Testis (tissue), 3 donors: ENCODE measurements around the gene LHX4. TPM values are rescaled to one million over a fixed set of nuclear protein-coding genes. Genes with fewer than 3 reads are reported as not detected.

Source experiments
- DNase-seq: peaks from one replicate; pipeline ENCODE4 v3.0.0-alpha.2; 2019
- H3K27ac ChIP-seq, 2 donors: fragments of 200-600 bp; sonication (generic); one replicate each; pipeline ENCODE4 v1.5.1; 2019
- H3K27me3 ChIP-seq: fragments of 200-600 bp; sonication (generic); one replicate; pipeline ENCODE4 v1.5.1; 2019
- H3K36me3 ChIP-seq: fragments of 200-600 bp; sonication (generic); one replicate; pipeline ENCODE4 v1.5.1; 2017; ENCODE audit warnings: low read depth; ENCODE audit errors: missing control alignments
- H3K4me1 ChIP-seq: fragments of 200-600 bp; sonication (generic); one replicate; pipeline ENCODE4 v1.5.1; 2019
- H3K4me3 ChIP-seq, 2 donors: fragments of 200-600 bp; sonication (generic); one replicate each; pipeline ENCODE4 v1.5.1; 2017 to 2019
- H3K9me3 ChIP-seq: fragments of 200-600 bp; sonication (generic); one replicate; pipeline ENCODE4 v1.5.1; 2017
- POLR2A ChIP-seq: fragments of 450-650 bp; IDR thresholded peaks from one replicate; pipeline ENCODE4 v1.6.1; 2017; ENCODE audit warnings: antibody characterized with exemption, mild to moderate bottlenecking, moderate library complexity
- WGBS, 2 donors: methylation state at CpG; one replicate each; pipeline ENCODE4 v1.1.5; 2018; 5-methylcytosine and 5-hydroxymethylcytosine counted together
- intact Hi-C: fragments of 100-400 bp; cut with DNase I; formaldehyde crosslinking; loops from one replicate; pipeline ENCODE4 v1.15.1; 2023; ENCODE audit warnings: low total_unique reads
- polyA plus RNA-seq: library from polyadenylated mRNA; stranded (reverse); fragments of 350-450 nt; fragmentation: Illumina TruSeq; extraction: RNeasy Lipid Tissue Mini Kit (QIAGEN cat#74804); gene quantifications from one replicate; pipeline ENCODE4 v1.2.3, GENCODE V29; 2014; ENCODE audit warnings: low read depth, low replicate concordance; ENCODE audit not compliant: insufficient read depth
- total RNA-seq, 2 donors: library from RNA; depleted of rRNA; stranded (reverse); fragments of >200 nt; gene quantifications; one replicate each; pipeline ENCODE4 v1.2.3, GENCODE V29; 2016
- TF ChIP-seq, protein P1 (sequence below), 3 experiments: fragments of 450-650 bp in 2 of 3; fragments of 200-600 bp in 1 of 3; sonication (generic) in 1 of 3; IDR thresholded peaks; one replicate each; pipeline ENCODE4 v1.5.1; 2016 to 2019; ENCODE audit warnings: antibody characterized with exemption in 3 of 3, mild to moderate bottlenecking in 2 of 3, moderate library complexity in 1 of 3

LHX4 gene
- total and polyA plus RNA-seq, 3 donors from 2014 or later = 0.63 to 5.2 (median 1.3) TPM

DNA sequence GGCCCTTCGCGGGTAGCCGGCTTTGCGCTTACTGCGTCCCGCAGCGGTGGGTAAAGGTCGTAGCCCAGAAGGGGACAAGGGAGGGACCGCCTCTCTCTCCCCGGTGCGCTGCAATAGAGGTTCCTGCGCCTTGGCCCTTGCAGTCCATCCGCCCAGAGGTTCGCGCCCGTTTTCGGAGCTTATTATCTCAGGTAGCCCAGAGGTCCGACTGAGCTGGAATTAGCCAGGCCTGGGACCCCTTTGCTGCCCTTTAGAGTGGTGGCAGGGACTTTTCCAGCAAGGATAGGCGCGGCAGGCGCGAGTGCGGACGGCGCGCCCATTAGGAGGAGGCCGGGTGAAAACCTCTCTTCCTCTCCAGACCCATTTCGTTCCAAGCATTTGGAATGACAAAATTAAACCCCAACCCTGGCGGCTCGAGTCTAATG lies 5.0 kb downstream of the LHX4 start:
- WGBS, 2 donors = 5 to 8% methylated on average over 12 to 30 of the region's 30 CpGs
- H3K36me3 ChIP-seq = no peaks in the 10 kb centered on the region
- DNase-seq = no peak
- no peak overlapping the region for H3K4me3 ChIP-seq
- H3K4me1 ChIP-seq = peaks cover 13% of the 10 kb centered on the region
- intact Hi-C loops = no loop called here
- H3K27me3 ChIP-seq = peaks cover 3% of the 10 kb centered on the region
- H3K27ac ChIP-seq = no peak overlapping the region
- TF ChIP-seq POLR2A = no peak
- TF ChIP-seq, protein P1, sequence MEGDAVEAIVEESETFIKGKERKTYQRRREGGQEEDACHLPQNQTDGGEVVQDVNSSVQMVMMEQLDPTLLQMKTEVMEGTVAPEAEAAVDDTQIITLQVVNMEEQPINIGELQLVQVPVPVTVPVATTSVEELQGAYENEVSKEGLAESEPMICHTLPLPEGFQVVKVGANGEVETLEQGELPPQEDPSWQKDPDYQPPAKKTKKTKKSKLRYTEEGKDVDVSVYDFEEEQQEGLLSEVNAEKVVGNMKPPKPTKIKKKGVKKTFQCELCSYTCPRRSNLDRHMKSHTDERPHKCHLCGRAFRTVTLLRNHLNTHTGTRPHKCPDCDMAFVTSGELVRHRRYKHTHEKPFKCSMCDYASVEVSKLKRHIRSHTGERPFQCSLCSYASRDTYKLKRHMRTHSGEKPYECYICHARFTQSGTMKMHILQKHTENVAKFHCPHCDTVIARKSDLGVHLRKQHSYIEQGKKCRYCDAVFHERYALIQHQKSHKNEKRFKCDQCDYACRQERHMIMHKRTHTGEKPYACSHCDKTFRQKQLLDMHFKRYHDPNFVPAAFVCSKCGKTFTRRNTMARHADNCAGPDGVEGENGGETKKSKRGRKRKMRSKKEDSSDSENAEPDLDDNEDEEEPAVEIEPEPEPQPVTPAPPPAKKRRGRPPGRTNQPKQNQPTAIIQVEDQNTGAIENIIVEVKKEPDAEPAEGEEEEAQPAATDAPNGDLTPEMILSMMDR (IDR thresholded peaks at IDR 0.05) = no peak
- no peaks in the 10 kb centered on the region for H3K9me3 ChIP-seq

DNA sequence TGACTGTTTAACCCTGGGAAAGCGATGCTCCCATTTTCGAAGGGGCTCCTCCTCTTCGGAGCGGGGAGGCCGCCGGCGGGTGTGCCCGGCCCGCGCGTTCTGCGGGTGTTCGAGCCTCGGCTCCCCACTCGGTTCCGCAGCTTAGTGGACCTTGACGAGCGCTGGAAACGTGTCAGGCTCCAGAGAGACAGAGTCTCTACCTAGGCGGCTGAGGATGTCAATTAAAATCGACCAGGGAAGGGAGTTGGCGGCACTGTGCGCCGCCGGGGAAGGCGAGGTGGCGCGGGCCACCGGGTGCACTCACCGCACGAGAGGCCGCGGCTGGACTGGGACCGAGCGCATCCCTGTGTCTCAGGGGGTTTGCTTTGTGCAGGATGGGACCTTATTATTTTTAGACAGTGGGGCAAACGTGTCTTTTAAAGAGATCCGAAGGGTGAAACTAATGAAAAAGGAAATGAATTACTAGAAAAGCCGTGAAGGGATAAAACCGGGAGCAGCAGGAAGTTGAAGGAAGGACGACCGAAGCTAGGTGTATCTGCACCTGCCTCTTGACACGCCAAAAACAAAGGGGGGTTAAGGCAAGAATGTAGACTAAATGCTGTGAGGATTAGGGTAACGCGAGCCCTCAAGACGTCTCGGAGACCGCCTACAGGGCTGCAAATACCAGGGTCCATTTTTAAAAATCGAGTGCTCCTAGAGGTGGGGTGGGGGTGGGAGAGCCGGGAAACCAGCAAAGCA lies 5.6 kb downstream of the LHX4 start:
- no peak for TF ChIP-seq POLR2A
- TF ChIP-seq, protein P1 (IDR thresholded peaks at IDR 0.05) = no peak
- 7 to 10% methylated on average over 42 to 49 of the region's 49 CpGs for WGBS, 2 donors

DNA sequence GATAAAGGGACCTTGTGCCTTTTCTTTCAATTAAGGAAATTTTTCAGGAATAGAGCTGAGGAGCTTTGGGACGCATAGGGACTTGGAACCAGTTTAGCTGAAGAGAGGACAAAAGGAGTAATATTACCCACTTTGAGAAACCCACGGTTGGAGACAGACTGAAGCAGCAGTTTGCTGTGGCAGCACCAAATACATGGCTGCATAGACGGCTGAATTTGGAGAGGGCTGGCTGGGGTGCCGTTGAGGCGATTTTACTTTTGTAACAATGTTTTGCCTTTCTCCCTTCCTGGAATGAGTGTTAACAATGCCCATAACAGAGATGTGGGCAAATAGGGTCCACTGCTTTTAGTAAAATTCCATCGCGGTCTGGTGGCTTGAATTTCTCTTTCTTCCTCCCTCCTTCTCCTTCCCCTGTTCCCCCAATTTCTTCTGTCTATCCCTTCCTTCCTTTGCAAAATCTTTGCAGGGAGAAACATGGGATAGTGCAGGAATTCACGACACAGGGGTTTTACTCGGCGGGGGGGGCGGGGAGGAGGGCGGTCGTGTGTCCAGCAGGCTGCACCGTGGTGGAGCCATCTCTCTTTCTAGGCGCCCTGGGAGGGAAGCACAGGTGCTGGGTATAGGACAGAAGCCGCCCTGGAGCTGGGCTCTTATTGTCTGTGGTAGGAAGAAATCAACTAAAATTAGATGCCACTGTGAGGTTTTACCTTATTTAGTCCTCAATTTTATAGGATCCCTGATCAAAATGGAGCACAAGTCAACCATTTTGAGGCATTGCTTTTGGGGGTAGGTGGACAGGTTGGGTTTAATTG lies 6.8 kb downstream of the LHX4 start:
- 9 to 11% methylated on average over 16 of the region's 16 CpGs for WGBS, 2 donors
- Histone ChIP-seq H3K9me3 (no peaks in the 10 kb centered on the region), H3K36me3 (no peaks in the 10 kb centered on the region), H3K27me3 (peaks cover 3% of the 10 kb centered on the region), H3K4me3 (no peak overlapping the region), H3K4me1 (peaks cover under 1% of the 10 kb centered on the region), H3K27ac (no peak overlapping the region)
- TF ChIP-seq, protein P1 (IDR thresholded peaks at IDR 0.05) = no peak
- no peak for TF ChIP-seq POLR2A
- intact Hi-C loops = no loop called here
- DNase-seq = no peak

More for the DNA sequence above, 5.6 kb downstream of the LHX4 start:
- intact Hi-C loops = no loop called here
- no peaks in the 10 kb centered on the region for H3K9me3 ChIP-seq
- no peak for DNase-seq
- H3K36me3 ChIP-seq = no peaks in the 10 kb centered on the region
- peaks cover 3% of the 10 kb centered on the region for H3K27me3 ChIP-seq
- no peak overlapping the region for H3K27ac ChIP-seq
- H3K4me3 ChIP-seq = no peak overlapping the region
- H3K4me1 ChIP-seq = peaks cover 8% of the 10 kb centered on the region

DNA sequence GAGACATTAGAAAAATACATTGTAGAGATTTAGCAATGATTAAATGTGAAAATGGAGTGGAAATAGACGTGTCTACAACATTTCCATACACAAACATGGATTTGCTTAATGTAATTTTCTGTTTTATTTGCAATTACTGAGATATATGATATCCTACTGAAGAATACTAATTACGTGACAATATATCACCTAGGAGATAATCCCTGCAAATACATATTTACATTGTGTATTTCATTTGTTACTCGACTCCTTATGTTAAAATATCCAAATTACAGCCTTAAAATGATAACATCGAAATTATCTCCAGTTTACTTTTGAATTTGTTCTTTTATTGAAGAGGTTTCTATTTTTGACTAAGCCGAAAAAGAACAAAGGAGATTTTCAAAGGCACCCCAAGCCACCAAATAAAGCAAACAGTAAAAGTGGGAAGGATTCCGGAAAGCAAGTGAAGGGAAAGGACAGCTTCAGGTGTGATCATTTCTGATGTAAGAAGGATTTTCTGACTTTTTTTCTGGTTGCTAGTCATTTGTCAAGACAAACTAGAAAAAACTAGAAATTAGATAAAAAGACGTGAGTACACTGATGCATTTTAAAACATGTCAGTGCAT lies 7.9 kb downstream of the LHX4 start:
- TF ChIP-seq POLR2A = no peak
- TF ChIP-seq, protein P1 (IDR thresholded peaks at IDR 0.05) = no peak
- no peaks in the 10 kb centered on the region for H3K36me3 ChIP-seq
- intact Hi-C loops = no loop called here
- no peak for DNase-seq
- H3K4me1 ChIP-seq = no peaks in the 10 kb centered on the region
- H3K27me3 ChIP-seq = peaks cover 3% of the 10 kb centered on the region
- H3K27ac ChIP-seq = no peak overlapping the region
- H3K4me3 ChIP-seq = no peak overlapping the region
- 42 to 48% methylated on average over 7 of the region's 7 CpGs for WGBS, 2 donors
- no peaks in the 10 kb centered on the region for H3K9me3 ChIP-seq
